Tibial nerve (tissue), 4 donors: ENCODE results near the gene IL36RN. TPM values are rescaled to one million over a fixed set of nuclear protein-coding genes. Genes with fewer than 3 reads are reported as not detected.

ENCODE experiments used
- DNase-seq, 2 donors: peaks; one replicate each; pipeline ENCODE4 v3.0.0-alpha.2; 2019; ENCODE audit warnings: low spot score in 2 of 2
- H3K27ac ChIP-seq, 4 donors: fragments of 200-600 bp; sonication (generic) in 3 of 4; one replicate each; pipeline ENCODE4 v1.5.1; 2017 to 2019; ENCODE audit warnings: mild to moderate bottlenecking in 1 of 4
- H3K27me3 ChIP-seq, 2 donors: fragments of 200-600 bp; sonication (generic) in 1 of 2; one replicate each; pipeline versions ENCODE4 v1.5.1 to v1.6.0; 2017 to 2019
- H3K36me3 ChIP-seq, 3 donors: fragments of 200-600 bp; sonication (generic); one replicate each; pipeline ENCODE4 v1.5.1; 2018 to 2019
- H3K4me1 ChIP-seq, 4 donors: fragments of 200-600 bp; sonication (generic) in 3 of 4; one replicate each; pipeline ENCODE4 v1.5.1; 2017 to 2019
- H3K4me3 ChIP-seq, 4 donors: fragments of 200-600 bp; sonication (generic) in 3 of 4; one replicate each; pipeline ENCODE4 v1.5.1; 2017 to 2019; ENCODE audit warnings: mild to moderate bottlenecking in 1 of 4, moderate library complexity in 1 of 4
- H3K9me3 ChIP-seq, 4 donors: fragments of 200-600 bp; sonication (generic) in 3 of 4; one replicate each; pipeline ENCODE4 v1.5.1; 2017 to 2019
- EP300 ChIP-seq, 2 donors: sonication (generic); formaldehyde crosslinking; IDR thresholded peaks; one replicate each; pipeline ENCODE4 v1.6.1; 2017; ENCODE audit warnings: antibody characterized with exemption in 2 of 2, mild to moderate bottlenecking in 1 of 2
- POLR2A ChIP-seq, 2 donors: fragments of 450-650 bp; IDR thresholded peaks; one replicate each; pipeline ENCODE4 v1.6.1; 2017; ENCODE audit warnings: antibody characterized with exemption in 2 of 2, mild to moderate bottlenecking in 2 of 2, moderate library complexity in 2 of 2
- WGBS, 2 donors: methylation state at CpG; one replicate each; pipeline ENCODE4 v1.1.5; 2018; 5-methylcytosine and 5-hydroxymethylcytosine counted together
- total RNA-seq, 4 donors: library from RNA; depleted of rRNA; stranded (reverse); fragments of >200 nt; gene quantifications; one replicate each; pipeline ENCODE4 v1.1.0, GENCODE V29; 2016
- TF ChIP-seq, protein P1 (sequence below), 5 experiments: fragments of 200-600 bp in 3 of 5; fragments of 450-650 bp in 2 of 5; sonication (generic) in 3 of 5; IDR thresholded peaks; one replicate each; pipeline ENCODE4 v1.5.1; 2016 to 2019; ENCODE audit warnings: antibody characterized with exemption in 5 of 5, mild to moderate bottlenecking in 3 of 5, moderate library complexity in 2 of 5

Gene IL36RN
- total RNA-seq, 4 donors from 2014 or later, result not detected

DNA sequence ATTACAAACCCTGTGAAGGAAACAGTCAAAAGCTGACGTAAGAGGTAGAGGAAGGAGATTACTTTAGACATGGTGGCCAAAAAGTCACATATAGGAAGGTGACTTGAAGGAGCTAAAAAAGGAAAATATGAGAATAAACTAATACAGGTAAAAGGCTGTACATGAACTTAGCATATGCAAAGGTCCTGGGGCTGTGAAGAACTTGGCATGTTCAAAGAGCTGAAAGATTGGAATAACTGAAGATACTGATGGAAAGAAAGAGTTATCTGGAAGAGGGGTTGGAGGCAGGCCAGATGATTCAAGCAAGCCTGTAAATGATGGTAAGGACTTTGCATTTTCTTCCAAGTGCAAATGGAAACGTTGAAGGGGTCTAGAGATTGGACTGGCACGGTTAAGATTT is 40.5 kb upstream of the IL36RN start:
- DNase-seq, result no peak
- Histone ChIP-seq H3K36me3 (no peaks in the 10 kb centered on the region), H3K9me3 (no peaks in the 10 kb centered on the region), H3K4me1 (no peaks in the 10 kb centered on the region), H3K27ac (no peak overlapping the region), H3K4me3 (no peak overlapping the region), H3K27me3 (no peaks in the 10 kb centered on the region)
- TF ChIP-seq, protein P1, sequence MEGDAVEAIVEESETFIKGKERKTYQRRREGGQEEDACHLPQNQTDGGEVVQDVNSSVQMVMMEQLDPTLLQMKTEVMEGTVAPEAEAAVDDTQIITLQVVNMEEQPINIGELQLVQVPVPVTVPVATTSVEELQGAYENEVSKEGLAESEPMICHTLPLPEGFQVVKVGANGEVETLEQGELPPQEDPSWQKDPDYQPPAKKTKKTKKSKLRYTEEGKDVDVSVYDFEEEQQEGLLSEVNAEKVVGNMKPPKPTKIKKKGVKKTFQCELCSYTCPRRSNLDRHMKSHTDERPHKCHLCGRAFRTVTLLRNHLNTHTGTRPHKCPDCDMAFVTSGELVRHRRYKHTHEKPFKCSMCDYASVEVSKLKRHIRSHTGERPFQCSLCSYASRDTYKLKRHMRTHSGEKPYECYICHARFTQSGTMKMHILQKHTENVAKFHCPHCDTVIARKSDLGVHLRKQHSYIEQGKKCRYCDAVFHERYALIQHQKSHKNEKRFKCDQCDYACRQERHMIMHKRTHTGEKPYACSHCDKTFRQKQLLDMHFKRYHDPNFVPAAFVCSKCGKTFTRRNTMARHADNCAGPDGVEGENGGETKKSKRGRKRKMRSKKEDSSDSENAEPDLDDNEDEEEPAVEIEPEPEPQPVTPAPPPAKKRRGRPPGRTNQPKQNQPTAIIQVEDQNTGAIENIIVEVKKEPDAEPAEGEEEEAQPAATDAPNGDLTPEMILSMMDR (IDR thresholded peaks at IDR 0.05), result no peak
- no peak for TF ChIP-seq EP300 (IDR thresholded peaks at IDR 0.05)
- no peak for TF ChIP-seq POLR2A (IDR thresholded peaks at IDR 0.05)
- WGBS, 2 donors, result 80 to 83% methylated on average over 3 of the region's 3 CpGs

DNA sequence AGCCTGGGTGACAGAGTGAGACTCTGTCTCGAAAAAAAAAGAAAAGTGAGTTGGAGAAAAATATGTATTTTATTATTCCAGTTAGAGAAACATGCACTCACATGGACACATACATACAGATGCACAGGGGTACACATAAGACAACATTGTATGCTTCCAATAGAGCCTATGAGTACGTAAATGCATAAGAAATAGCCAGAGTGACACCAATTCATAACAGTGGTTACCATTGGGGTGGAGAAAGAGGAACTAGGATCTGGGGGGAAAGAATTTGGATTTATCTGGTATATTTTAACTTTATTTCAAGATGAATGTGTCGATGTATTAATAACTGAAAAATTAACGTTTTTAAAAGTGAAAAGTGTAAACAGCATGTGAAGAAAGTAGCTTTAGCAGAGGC is 37.7 kb upstream of the IL36RN start:
- Histone ChIP-seq H3K27me3 (no peaks in the 10 kb centered on the region), H3K27ac (no peak overlapping the region), H3K4me1 (no peaks in the 10 kb centered on the region), H3K9me3 (no peaks in the 10 kb centered on the region), H3K36me3 (no peaks in the 10 kb centered on the region), H3K4me3 (no peak overlapping the region)
- TF ChIP-seq EP300 (IDR thresholded peaks at IDR 0.05), result no peak
- DNase-seq, result no peak
- WGBS, 2 donors, result 53 to 79% methylated on average over 4 of the region's 4 CpGs

DNA sequence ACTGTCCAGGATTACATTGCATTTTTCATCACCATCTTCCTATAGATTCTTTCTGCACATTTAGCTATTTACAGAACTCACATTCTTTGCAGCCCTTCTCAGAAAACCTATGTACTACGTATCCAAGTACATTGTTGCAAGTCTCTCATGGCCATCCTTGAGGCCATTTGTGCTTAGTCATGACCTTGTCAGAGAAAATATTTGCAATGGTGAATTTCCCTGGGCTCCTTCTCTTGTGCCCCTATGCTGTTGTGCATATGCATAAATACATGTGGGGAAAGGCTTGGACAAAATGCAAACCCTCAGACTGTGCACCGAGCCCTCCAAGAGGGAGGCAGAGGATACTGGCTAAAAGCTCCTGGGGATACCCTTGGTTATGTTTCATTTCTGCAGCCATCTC is 34.2 kb upstream of the IL36RN start:
- WGBS, 2 donors, result 90 to 94% methylated on average over 2 of the region's 2 CpGs
- TF ChIP-seq, protein P1 (IDR thresholded peaks at IDR 0.05), result no peak
- TF ChIP-seq POLR2A (IDR thresholded peaks at IDR 0.05), result no peak
- no peak for TF ChIP-seq EP300 (IDR thresholded peaks at IDR 0.05)
- H3K4me3 ChIP-seq, result no peak overlapping the region
- no peaks in the 10 kb centered on the region for H3K4me1 ChIP-seq
- DNase-seq, result no peak
- H3K36me3 ChIP-seq, result no peaks in the 10 kb centered on the region
- no peaks in the 10 kb centered on the region for H3K9me3 ChIP-seq
- H3K27me3 ChIP-seq, result no peaks in the 10 kb centered on the region
- no peak overlapping the region for H3K27ac ChIP-seq

GRCh38 chr2:113025737-113026136 is 33.3 kb upstream of the IL36RN start:
- H3K27me3 ChIP-seq, result no peaks in the 10 kb centered on the region
- H3K4me3 ChIP-seq, result no peak overlapping the region
- 47 to 60% methylated on average over 2 of the region's 2 CpGs for WGBS, 2 donors
- no peaks in the 10 kb centered on the region for H3K4me1 ChIP-seq
- TF ChIP-seq, protein P1 (IDR thresholded peaks at IDR 0.05), result no peak
- TF ChIP-seq EP300 (IDR thresholded peaks at IDR 0.05) (no peak), POLR2A (IDR thresholded peaks at IDR 0.05) (no peak)
- H3K27ac ChIP-seq, result no peak overlapping the region
- no peaks in the 10 kb centered on the region for H3K36me3 ChIP-seq
- H3K9me3 ChIP-seq, result no peaks in the 10 kb centered on the region
- DNase-seq, result no peak

GRCh38 chr2:113027691-113028090 is 31.3 kb upstream of the IL36RN start:
- WGBS, 2 donors, result 80 to 88% methylated on average over 2 of the region's 2 CpGs
- no peak for DNase-seq

More at GRCh38 chr2:113027691-113028090, 31.3 kb upstream of the IL36RN start:
- Histone ChIP-seq H3K27me3 (no peaks in the 10 kb centered on the region), H3K9me3 (no peaks in the 10 kb centered on the region), H3K4me1 (no peaks in the 10 kb centered on the region), H3K4me3 (no peak overlapping the region), H3K36me3 (no peaks in the 10 kb centered on the region), H3K27ac (no peak overlapping the region)
- TF ChIP-seq POLR2A (IDR thresholded peaks at IDR 0.05), result no peak
- TF ChIP-seq, protein P1 (IDR thresholded peaks at IDR 0.05), result no peak
- TF ChIP-seq EP300 (IDR thresholded peaks at IDR 0.05), result no peak
